ENCODE results near the gene NUMB.

- no peak for TF ChIP-seq CTCF (IDR thresholded peaks at IDR 0.05; ENCODE audit: borderline replicate concordance, extremely low read depth, low read length, poor library complexity, severe bottlenecking)
- no peak for TF ChIP-seq EZH2 (IDR thresholded peaks at IDR 0.05; ENCODE audit: borderline replicate concordance, low read depth, low read length, severe bottlenecking)
Measured at GRCh38 chr14:73266317-73266716, 192.0 kb downstream of the NUMB start.
